ENCODE measurements around the gene ITK. TPM values are rescaled to one million over a fixed set of nuclear protein-coding genes. Genes with fewer than 3 reads are reported as not detected.

The ITK gene
- polyA plus RNA-seq, 1 donor (not counting 4 experiments of a cell fraction or from before 2014, with no cell fraction given): not detected

DNA sequence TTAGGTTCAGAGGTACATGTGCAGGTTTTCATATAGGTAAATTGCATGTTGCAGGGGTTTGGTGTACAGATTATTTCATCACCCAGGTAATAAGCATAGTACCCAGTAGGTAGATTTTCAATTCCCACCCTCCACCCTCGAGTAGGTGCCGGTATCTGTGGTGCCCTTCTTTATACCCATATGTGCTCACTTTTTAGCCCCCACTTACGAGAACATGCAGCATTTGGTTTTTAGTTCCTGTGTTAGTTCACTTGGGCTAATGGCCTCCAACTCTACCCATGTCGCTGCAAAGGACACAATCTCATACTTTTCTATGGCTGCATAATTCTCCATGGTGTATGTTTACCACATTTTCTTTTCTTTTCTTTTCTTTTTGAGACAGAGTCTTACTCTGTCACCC is 21.2 kb downstream of the ITK start:
- no peaks in the 10 kb centered on the region for H3K27me3 ChIP-seq (ENCODE audit: control insufficient read depth, extremely low read depth, insufficient read depth, low read length)
- dilution Hi-C loops (cut with MboI; ENCODE audit: extremely low pct_ligation_motif_present, low sequenced_read_pairs): no loop called here

DNA sequence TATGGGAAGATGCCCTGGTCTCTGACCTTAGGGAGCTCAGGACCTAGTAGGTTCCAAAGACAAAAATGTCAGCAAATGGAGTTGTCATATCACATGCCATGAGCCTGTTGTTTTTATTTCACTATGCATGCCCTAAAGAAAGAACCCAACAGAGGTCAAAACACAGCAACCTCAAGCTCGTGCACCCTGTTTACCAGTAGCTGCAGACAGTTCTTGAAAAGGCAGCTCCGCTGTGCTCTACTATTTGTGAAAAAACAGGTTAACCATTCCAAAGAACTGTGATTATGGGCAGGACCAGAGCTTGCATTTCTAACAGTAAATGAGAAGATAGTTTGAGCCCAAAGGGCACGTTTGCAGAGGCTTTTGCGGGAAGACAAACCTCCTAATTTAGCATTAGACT is 22.8 kb downstream of the ITK start:
- dilution Hi-C loops (cut with MboI; ENCODE audit: extremely low pct_ligation_motif_present, low sequenced_read_pairs): no loop called here
- TF ChIP-seq, protein P1, sequence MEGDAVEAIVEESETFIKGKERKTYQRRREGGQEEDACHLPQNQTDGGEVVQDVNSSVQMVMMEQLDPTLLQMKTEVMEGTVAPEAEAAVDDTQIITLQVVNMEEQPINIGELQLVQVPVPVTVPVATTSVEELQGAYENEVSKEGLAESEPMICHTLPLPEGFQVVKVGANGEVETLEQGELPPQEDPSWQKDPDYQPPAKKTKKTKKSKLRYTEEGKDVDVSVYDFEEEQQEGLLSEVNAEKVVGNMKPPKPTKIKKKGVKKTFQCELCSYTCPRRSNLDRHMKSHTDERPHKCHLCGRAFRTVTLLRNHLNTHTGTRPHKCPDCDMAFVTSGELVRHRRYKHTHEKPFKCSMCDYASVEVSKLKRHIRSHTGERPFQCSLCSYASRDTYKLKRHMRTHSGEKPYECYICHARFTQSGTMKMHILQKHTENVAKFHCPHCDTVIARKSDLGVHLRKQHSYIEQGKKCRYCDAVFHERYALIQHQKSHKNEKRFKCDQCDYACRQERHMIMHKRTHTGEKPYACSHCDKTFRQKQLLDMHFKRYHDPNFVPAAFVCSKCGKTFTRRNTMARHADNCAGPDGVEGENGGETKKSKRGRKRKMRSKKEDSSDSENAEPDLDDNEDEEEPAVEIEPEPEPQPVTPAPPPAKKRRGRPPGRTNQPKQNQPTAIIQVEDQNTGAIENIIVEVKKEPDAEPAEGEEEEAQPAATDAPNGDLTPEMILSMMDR (optimal IDR thresholded peaks at IDR 0.05 in 1 of 3, IDR thresholded peaks at IDR 0.05 in 1 of 3, conservative IDR thresholded peaks at IDR 0.05 in 1 of 3; ENCODE audit: extremely low read depth in 1 of 3, insufficient read depth in 2 of 3, low read length in 3 of 3): no peak
- no peak for TF ChIP-seq EZH2 (IDR thresholded peaks at IDR 0.05; ENCODE audit: low read length)

More for the DNA sequence above, 21.2 kb downstream of the ITK start:
- H3K9ac ChIP-seq (ENCODE audit: control insufficient read depth, extremely low read depth, insufficient read depth, low read length): no peak overlapping the region
- no peak for DNase-seq (ENCODE audit: low read depth, low spot score)
- H3K9me1 ChIP-seq (ENCODE audit: control insufficient read depth, extremely low read depth, insufficient read depth, low read length): no peaks in the 10 kb centered on the region
- no peak overlapping the region for H2AFZ ChIP-seq (ENCODE audit: control insufficient read depth, low read length)
- no peaks in the 10 kb centered on the region for H3K36me3 ChIP-seq (ENCODE audit: control insufficient read depth in 2 of 2, extremely low read depth in 1 of 2, insufficient read depth in 2 of 2, low read length in 2 of 2)
- H3K79me2 ChIP-seq (ENCODE audit: control insufficient read depth, insufficient read depth, low read length): no peaks in the 10 kb centered on the region
- H3K9me3 ChIP-seq (ENCODE audit: control insufficient read depth, low read depth, low read length): no peaks in the 10 kb centered on the region
- H3K4me1 ChIP-seq (ENCODE audit: control insufficient read depth, extremely low read depth, insufficient read depth, low read length): no peaks in the 10 kb centered on the region
- no peak overlapping the region for H3K27ac ChIP-seq (ENCODE audit: control insufficient read depth, insufficient read depth, low read length)
- no peak overlapping the region for H3K4me2 ChIP-seq (ENCODE audit: control insufficient read depth, extremely low read depth, insufficient read depth, low read depth, low read length)
- FAIRE-seq: no peak
- TF ChIP-seq, protein P1 (optimal IDR thresholded peaks at IDR 0.05 in 1 of 3, IDR thresholded peaks at IDR 0.05 in 1 of 3, conservative IDR thresholded peaks at IDR 0.05 in 1 of 3; ENCODE audit: extremely low read depth in 1 of 3, insufficient read depth in 2 of 3, low read length in 3 of 3): no peak
- TF ChIP-seq EZH2 (IDR thresholded peaks at IDR 0.05; ENCODE audit: low read length): no peak
- H3K4me3 ChIP-seq (ENCODE audit: control insufficient read depth in 2 of 3, extremely low read depth in 1 of 3, insufficient read depth in 2 of 3, low read depth in 1 of 3, low read length in 3 of 3): no peak overlapping the region
- H4K20me1 ChIP-seq (ENCODE audit: control insufficient read depth, extremely low read depth, insufficient read depth, low read length): no peaks in the 10 kb centered on the region

More for the DNA sequence above, 22.8 kb downstream of the ITK start:
- no peak overlapping the region for H3K4me3 ChIP-seq (ENCODE audit: control insufficient read depth in 2 of 3, extremely low read depth in 1 of 3, insufficient read depth in 2 of 3, low read depth in 1 of 3, low read length in 3 of 3)
- H3K4me1 ChIP-seq (ENCODE audit: control insufficient read depth, extremely low read depth, insufficient read depth, low read length): no peaks in the 10 kb centered on the region
- no peak overlapping the region for H3K4me2 ChIP-seq (ENCODE audit: control insufficient read depth, extremely low read depth, insufficient read depth, low read depth, low read length)
- no peak overlapping the region for H2AFZ ChIP-seq (ENCODE audit: control insufficient read depth, low read length)
- DNase-seq (ENCODE audit: low read depth, low spot score) (no peak), FAIRE-seq (no peak)
- no peaks in the 10 kb centered on the region for H3K27me3 ChIP-seq (ENCODE audit: control insufficient read depth, extremely low read depth, insufficient read depth, low read length)
- H3K9ac ChIP-seq (ENCODE audit: control insufficient read depth, extremely low read depth, insufficient read depth, low read length): no peak overlapping the region
- no peaks in the 10 kb centered on the region for H3K9me1 ChIP-seq (ENCODE audit: control insufficient read depth, extremely low read depth, insufficient read depth, low read length)
- H4K20me1 ChIP-seq (ENCODE audit: control insufficient read depth, extremely low read depth, insufficient read depth, low read length): no peaks in the 10 kb centered on the region
- H3K36me3 ChIP-seq (ENCODE audit: control insufficient read depth in 2 of 2, extremely low read depth in 1 of 2, insufficient read depth in 2 of 2, low read length in 2 of 2): no peaks in the 10 kb centered on the region
- no peaks in the 10 kb centered on the region for H3K9me3 ChIP-seq (ENCODE audit: control insufficient read depth, low read depth, low read length)
- H3K27ac ChIP-seq (ENCODE audit: control insufficient read depth, insufficient read depth, low read length): no peak overlapping the region
- H3K79me2 ChIP-seq (ENCODE audit: control insufficient read depth, insufficient read depth, low read length): no peaks in the 10 kb centered on the region
